HEK293T (cell line): ENCODE measurements around the gene IFT27.

Experiments
- CTCF ChIA-PET: fragments of 350-600 bp; formaldehyde crosslinking; extraction: SDS; loops from one replicate; lab custom pipeline; 2021; ENCODE audit warnings: antibody characterized with exemption, inconsistent platforms; lab: Yijun Ruan, JAX
- POLR2A ChIA-PET: fragments of 350-600 bp; formaldehyde crosslinking; extraction: SDS; loops from one replicate; lab custom pipeline; 2020; ENCODE audit warnings: antibody characterized with exemption, inconsistent platforms; lab: Yijun Ruan, JAX
- DNase-seq: peaks from one replicate; pipeline ENCODE4 v3.0.0; 2012; ENCODE audit warnings: mixed read lengths; ENCODE audit errors: extremely low spot score
- ARNT ChIP-seq: fragments of 450-650 bp; IDR thresholded peaks from 2 replicates; pipeline ENCODE4 v1.6.1; 2017; ENCODE audit warnings: mild to moderate bottlenecking
- BHLHE40 ChIP-seq: fragments of 450-650 bp; IDR thresholded peaks from 2 replicates; pipeline ENCODE4 v1.6.1; 2016; ENCODE audit warnings: mild to moderate bottlenecking, moderate library complexity, borderline replicate concordance
- CTBP1 ChIP-seq: fragments of 450-650 bp; IDR thresholded peaks from 2 replicates; pipeline ENCODE4 v1.6.1; 2016; ENCODE audit warnings: borderline replicate concordance
- ELF4 ChIP-seq: fragments of 450-650 bp; IDR thresholded peaks from 2 replicates; pipeline ENCODE4 v1.6.1; 2017; ENCODE audit warnings: antibody characterized with exemption
- FOXA1 ChIP-seq: fragments of 450-650 bp; IDR thresholded peaks from 2 replicates; pipeline ENCODE4 v1.6.1; 2016; ENCODE audit warnings: mild to moderate bottlenecking
- FOXK2 ChIP-seq: fragments of 450-650 bp; IDR thresholded peaks from 2 replicates; pipeline ENCODE4 v1.6.1; 2016; ENCODE audit warnings: mild to moderate bottlenecking
- FOXM1 ChIP-seq: fragments of 450-650 bp; IDR thresholded peaks from 2 replicates; pipeline ENCODE4 v1.6.1; 2017; ENCODE audit warnings: mild to moderate bottlenecking, borderline replicate concordance
- HDGF ChIP-seq: fragments of 450-650 bp; IDR thresholded peaks from 2 replicates; pipeline ENCODE4 v1.6.1; 2017; ENCODE audit warnings: antibody characterized with exemption, borderline replicate concordance
- L3MBTL2 ChIP-seq: fragments of 450-650 bp; conservative IDR thresholded peaks from 2 replicates; pipeline ENCODE4 v1.6.1; 2016; ENCODE audit warnings: mild to moderate bottlenecking
- LEF1 ChIP-seq: fragments of 450-650 bp; IDR thresholded peaks from 2 replicates; pipeline ENCODE4 v1.6.1; 2017; ENCODE audit warnings: mild to moderate bottlenecking, borderline replicate concordance
- NFRKB ChIP-seq: fragments of 450-650 bp; IDR thresholded peaks from 2 replicates; pipeline ENCODE4 v1.6.1; 2016; ENCODE audit warnings: mild to moderate bottlenecking, moderate library complexity
- SP1 ChIP-seq: fragments of 450-650 bp; IDR thresholded peaks from 2 replicates; pipeline ENCODE4 v1.6.1; 2017
- SUZ12 ChIP-seq: fragments of 450-650 bp; IDR thresholded peaks from 2 replicates; pipeline ENCODE4 v1.6.1; 2016; ENCODE audit warnings: mild to moderate bottlenecking
- TARDBP ChIP-seq: fragments of 450-650 bp; IDR thresholded peaks from 2 replicates; pipeline ENCODE4 v1.6.1; 2016
- ZNF384 ChIP-seq: fragments of 450-650 bp; IDR thresholded peaks from 2 replicates; pipeline ENCODE4 v1.6.1; 2016
- TF ChIP-seq, protein P1 (sequence below): fragments of 450-650 bp; IDR thresholded peaks from 2 replicates; pipeline ENCODE4 v1.6.1; 2016

The IFT27 gene

GRCh38 chr22:36770513-36771231, 5.2 kb downstream of the IFT27 start:
- ChIA-PET CTCF (no interaction called here), POLR2A (no interaction called here)
- DNase-seq: no peak
- TF ChIP-seq SP1: no peak
- TF ChIP-seq LEF1: no peak
- no peak for TF ChIP-seq ELF4
- TF ChIP-seq ZNF384: no peak
- no peak for TF ChIP-seq NFRKB
- TF ChIP-seq FOXA1: no peak
- TF ChIP-seq L3MBTL2: no peak
- TF ChIP-seq TARDBP: no peak
- no peak for TF ChIP-seq CTBP1
- no peak for TF ChIP-seq HDGF
- TF ChIP-seq, protein P1, sequence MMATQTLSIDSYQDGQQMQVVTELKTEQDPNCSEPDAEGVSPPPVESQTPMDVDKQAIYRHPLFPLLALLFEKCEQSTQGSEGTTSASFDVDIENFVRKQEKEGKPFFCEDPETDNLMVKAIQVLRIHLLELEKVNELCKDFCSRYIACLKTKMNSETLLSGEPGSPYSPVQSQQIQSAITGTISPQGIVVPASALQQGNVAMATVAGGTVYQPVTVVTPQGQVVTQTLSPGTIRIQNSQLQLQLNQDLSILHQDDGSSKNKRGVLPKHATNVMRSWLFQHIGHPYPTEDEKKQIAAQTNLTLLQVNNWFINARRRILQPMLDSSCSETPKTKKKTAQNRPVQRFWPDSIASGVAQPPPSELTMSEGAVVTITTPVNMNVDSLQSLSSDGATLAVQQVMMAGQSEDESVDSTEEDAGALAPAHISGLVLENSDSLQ: no peak
- TF ChIP-seq ARNT: no peak
- TF ChIP-seq FOXK2: no peak
- TF ChIP-seq FOXM1: no peak
- no peak for TF ChIP-seq SUZ12
- no peak for TF ChIP-seq BHLHE40

GRCh38 chr22:36769541-36770512, 6.1 kb downstream of the IFT27 start:
- CTCF ChIA-PET: interaction anchor here (2.7 kb wide), 1 partner anchor 12 kb away, joined by 7 read pairs; no protein-coding TSS in a partner anchor
- no peak for DNase-seq
- POLR2A ChIA-PET: no interaction called here
- TF ChIP-seq HDGF (no peak), L3MBTL2 (no peak), ARNT (no peak), LEF1 (no peak), FOXM1 (no peak), SP1 (no peak)
- TF ChIP-seq, protein P1: no peak

DNA sequence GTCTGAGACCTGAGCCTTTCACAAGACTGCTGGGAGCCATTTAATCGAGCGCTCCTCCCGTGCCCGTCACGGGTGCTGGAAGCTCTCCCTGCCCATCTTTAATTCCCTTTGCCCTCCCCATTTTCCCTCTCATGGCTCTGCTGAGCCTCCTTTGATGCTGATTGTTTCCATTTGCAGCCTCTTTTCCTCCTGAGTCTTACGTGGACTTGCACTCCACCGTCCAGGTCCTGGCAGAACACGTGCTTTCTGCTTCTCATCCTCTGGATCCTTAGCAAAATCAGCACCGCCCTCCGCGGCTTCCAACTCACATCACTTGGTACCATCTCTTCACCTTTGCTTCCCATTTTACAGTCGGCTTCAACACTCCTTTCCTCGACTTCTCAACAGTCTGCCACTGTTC, 7.3 kb downstream of the IFT27 start:
- no peak for DNase-seq
- no peak for TF ChIP-seq FOXA1
- TF ChIP-seq CTBP1: no peak
- TF ChIP-seq ZNF384: no peak
- no peak for TF ChIP-seq TARDBP
- no peak for TF ChIP-seq HDGF
- TF ChIP-seq SUZ12: no peak
- TF ChIP-seq ELF4: no peak
- no peak for TF ChIP-seq NFRKB
- TF ChIP-seq FOXM1: no peak
- TF ChIP-seq L3MBTL2: no peak
- no peak for TF ChIP-seq FOXK2
- TF ChIP-seq, protein P1: no peak
- TF ChIP-seq LEF1: no peak
- TF ChIP-seq ARNT: no peak
- ChIA-PET POLR2A (no interaction called here), CTCF (interaction anchor here (2.7 kb wide), 1 partner anchor 11 kb away, joined by 7 read pairs; no protein-coding TSS in a partner anchor)

DNA sequence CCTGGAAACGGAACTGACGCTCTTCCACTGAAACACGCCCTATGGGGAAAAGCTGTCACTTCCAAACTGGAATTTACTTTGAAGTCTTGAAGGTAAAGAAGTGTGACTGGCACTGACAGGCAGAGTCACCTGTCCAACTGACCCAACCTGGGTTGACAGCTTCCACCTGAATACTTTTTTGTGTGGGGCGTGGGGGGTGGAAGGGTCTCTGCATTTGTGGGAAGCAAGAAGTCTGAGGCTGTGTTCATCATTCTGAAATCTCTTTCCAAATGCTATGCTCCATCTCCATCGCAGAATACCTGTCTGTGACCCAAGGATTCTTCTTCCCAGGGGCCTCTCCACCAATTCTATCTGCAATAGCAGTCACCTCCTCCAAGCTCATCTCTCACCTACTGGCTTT, 7.8 kb downstream of the IFT27 start:
- TF ChIP-seq ZNF384 (no peak), L3MBTL2 (no peak), NFRKB (no peak), TARDBP (no peak), FOXA1 (no peak), CTBP1 (no peak), FOXK2 (no peak), HDGF (no peak), ELF4 (no peak), FOXM1 (no peak), SP1 (no peak)
- TF ChIP-seq, protein P1: no peak
- POLR2A ChIA-PET: interaction anchor here (1.0 kb wide), 1 partner anchor 8 kb away, joined by 6 read pairs; the partner anchor contains the start of gene IFT27
- CTCF ChIA-PET: interaction anchor here (2.7 kb wide), 1 partner anchor 11 kb away, joined by 7 read pairs; no protein-coding TSS in a partner anchor
- no peak for DNase-seq
